HK-2 (cell line): ENCODE results near the gene ST3GAL3.

Experiments used
- DNase-seq: peaks from one replicate; pipeline ENCODE4 v3.0.0-alpha.2; 2018; ENCODE audit not compliant: unreplicated experiment

Gene ST3GAL3

GRCh38 chr1:43963006-43963405, 255.7 kb downstream of the ST3GAL3 start:
- DNase-seq, result no peak

DNA sequence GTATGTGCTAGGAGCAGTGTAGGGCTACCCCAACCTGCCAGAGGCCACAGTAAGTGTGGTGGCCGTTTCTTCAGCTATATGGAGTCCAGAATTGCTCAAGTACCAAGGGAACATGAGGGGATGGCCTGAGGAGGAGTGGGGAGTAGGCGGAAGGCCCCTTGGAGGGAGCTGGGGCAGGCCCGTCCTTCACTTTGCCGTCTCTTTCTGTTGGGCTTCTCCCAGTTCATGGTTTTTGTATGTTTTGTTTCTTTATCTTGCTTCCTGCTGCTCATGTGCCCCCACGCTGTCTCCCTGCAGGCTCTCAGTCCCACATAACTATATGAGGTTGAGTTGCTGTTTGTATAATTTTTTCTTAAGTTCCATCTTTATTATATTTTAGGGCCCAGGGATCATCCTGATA, 256.6 kb downstream of the ST3GAL3 start:
- DNase-seq, result no peak

DNA sequence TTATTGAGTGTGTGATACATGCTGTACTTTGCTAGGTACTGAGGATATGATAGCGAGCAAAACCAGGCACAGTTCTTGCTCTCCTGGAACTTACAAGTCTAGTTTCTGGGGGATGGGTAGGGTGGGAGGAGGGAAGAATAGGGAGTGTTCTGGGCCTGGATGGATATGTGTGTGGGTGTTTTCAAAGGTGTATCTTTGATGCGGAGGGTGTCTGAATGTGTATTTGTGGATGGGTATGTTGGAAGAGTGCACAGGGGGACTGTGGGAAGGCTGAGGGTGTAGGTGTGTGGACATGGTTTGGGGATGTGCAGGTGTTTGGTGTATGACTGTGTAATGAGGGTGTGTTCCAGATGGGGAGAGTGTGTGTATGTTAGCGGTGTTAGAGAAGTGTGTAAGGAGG, 258.0 kb downstream of the ST3GAL3 start:
- no peak for DNase-seq

DNA sequence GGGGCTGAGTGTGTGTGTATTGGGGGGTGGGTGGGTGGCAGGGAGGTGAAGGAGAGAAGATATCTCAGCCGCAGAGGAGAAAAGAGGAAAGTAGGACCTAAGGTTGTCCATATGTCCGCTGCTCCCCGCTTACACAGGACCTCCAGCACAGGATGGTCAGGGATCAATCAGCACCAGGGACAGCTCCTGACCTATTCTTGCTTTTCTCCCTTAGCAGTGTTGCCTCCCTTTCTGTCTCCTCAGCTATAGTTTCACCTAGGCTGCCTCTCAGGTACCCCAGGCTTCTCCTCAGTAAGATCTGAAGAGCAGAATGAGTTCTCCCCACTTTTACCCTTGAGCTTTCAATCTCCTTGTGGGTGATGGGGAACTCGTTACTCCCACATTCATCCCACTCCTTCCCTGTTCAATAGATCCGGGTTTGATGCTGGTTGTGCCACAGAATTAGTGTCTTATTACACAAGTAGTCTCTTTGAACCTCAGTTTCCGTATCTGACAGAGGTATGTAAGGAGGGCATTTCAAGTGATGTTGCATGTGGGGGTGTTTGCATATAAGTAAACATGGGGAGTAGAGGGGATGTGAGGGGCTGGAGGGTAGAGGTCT, 261.1 kb downstream of the ST3GAL3 start:
- peak; percentile 50 for DNase-seq

GRCh38 chr1:43969416-43969745, 262.0 kb downstream of the ST3GAL3 start:
- DNase-seq, result no peak

- DNase-seq, result peak; percentile 97
Observed at GRCh38 chr1:43969746-43970466, 262.6 kb downstream of the ST3GAL3 start, which contains the start of gene DPH2. TSS of gene DPH2 (plus strand) at chr1:43970010. CDS start at chr1:43970176, 166 bp downstream.

- DNase-seq, result no peak
Observed at GRCh38 chr1:43970502-43970901, 263.2 kb downstream of the ST3GAL3 start.

DNA sequence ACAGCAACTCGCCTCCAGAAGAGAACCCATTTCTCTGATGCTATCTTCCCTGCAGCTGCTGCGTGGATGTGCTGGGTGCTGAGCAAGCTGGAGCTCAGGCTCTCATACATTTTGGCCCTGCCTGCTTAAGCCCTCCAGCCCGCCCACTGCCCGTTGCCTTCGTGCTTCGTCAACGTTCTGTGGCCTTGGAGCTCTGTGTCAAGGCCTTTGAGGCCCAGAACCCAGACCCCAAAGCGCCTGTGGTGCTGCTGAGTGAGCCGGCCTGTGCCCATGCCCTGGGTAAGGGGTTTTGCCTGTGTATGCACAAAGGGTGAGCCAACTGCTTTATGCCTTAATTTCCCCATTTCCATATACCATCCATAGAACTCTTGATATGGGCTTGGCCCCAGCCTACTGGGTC, 263.6 kb downstream of the ST3GAL3 start:
- no peak for DNase-seq

- no peak for DNase-seq
Observed at GRCh38 chr1:43971336-43971980, 264.1 kb downstream of the ST3GAL3 start.

DNA sequence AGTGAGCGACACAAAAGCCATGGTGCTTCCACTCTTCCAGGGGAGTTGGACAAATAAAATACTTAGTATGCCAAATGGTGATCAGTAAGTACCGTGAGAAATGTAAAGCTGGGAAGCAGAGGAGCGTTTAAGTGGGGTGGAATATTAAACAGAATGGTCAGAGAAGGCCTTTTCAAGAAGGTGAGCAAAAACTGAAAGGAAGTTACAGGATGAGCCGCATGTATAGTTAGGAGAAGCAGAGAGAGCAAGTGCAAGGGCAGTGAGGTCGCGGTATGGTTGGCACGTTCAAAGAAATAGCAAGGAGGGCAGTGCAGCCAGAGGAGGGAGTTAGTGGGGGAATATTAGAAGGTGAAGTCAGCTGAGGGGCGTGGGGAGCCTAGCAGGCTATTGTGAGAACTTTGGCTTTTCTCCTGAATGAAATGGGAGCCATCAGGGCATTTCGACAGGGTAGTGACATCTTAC, 266.7 kb downstream of the ST3GAL3 start:
- DNase-seq, result no peak

- DNase-seq, result peak; percentile 96
Observed at GRCh38 chr1:43974443-43975248, 267.3 kb downstream of the ST3GAL3 start, which contains the start of gene ATP6V0B. TSS of gene ATP6V0B (plus strand) at chr1:43974960. CDS start at chr1:43975041, 81 bp downstream.

DNA sequence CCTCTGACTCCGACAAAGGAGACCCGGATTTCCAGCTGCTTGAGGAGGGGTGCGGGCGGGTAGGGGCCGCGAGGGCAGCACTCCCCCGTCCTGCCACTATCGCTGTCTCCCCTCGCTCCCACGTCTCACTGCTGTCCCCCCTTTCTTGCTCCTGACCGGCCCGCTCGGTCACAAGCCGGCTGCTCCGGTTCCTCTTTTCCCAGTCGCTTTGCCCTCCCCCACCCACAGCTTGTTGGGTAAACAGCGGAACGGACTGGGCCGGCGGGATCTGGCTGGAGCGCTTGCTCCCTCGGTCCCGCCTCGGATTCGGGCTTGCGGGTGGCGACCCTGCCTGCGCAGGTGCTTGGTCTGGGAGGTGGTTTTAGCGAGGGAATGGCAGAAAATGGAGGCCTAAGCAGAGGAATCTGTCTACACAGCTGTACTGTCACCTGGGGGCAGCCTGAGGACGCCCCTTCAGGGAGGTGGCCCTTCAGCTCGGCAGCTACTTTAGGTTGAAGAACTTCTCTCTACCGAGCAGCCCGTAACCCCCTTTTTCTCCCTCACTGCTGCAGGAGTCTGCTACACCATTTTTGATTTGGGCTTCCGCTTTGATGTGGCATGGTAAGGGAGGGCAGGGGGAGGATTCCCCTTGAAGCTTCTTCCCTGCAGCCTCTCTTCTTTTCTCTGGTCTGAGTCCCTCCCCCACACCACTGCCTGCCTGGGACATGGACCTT, 268.1 kb downstream of the ST3GAL3 start:
- DNase-seq, result peak; percentile 39

DNA sequence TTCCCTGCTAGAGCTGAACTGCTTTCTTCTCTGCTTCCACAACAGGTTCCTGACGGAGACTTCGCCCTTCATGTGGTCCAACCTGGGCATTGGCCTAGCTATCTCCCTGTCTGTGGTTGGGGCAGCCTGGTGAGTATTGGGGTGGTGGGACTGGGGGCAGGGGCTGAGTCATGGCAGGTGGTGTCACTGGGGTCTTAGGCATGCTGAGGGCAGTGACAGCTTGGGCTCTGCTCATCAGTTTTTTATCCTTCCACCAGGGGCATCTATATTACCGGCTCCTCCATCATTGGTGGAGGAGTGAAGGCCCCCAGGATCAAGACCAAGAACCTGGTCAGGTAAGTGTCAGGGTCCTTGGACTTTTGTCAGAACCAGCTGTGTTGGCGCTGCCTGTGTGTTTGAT, 268.7 kb downstream of the ST3GAL3 start:
- no peak for DNase-seq

DNA sequence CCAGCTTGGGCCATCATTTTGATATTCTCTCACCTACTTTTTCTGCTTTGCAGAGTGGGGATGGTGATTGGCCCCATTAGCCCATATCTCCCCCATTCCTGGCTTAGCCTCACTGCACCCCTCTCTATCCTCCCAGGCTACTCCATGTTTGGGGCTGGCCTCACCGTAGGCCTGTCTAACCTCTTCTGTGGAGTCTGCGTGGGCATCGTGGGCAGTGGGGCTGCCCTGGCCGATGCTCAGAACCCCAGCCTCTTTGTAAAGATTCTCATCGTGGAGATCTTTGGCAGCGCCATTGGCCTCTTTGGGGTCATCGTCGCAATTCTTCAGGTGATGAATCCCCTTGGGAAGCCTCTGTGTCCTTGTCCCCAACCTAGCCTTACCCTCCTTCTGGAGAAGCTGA, 269.6 kb downstream of the ST3GAL3 start:
- DNase-seq, result no peak

GRCh38 chr1:43977376-43978263, 270.3 kb downstream of the ST3GAL3 start:
- DNase-seq, result no peak

- no peak for DNase-seq
Observed at GRCh38 chr1:43978264-43978550, 270.9 kb downstream of the ST3GAL3 start.

DNA sequence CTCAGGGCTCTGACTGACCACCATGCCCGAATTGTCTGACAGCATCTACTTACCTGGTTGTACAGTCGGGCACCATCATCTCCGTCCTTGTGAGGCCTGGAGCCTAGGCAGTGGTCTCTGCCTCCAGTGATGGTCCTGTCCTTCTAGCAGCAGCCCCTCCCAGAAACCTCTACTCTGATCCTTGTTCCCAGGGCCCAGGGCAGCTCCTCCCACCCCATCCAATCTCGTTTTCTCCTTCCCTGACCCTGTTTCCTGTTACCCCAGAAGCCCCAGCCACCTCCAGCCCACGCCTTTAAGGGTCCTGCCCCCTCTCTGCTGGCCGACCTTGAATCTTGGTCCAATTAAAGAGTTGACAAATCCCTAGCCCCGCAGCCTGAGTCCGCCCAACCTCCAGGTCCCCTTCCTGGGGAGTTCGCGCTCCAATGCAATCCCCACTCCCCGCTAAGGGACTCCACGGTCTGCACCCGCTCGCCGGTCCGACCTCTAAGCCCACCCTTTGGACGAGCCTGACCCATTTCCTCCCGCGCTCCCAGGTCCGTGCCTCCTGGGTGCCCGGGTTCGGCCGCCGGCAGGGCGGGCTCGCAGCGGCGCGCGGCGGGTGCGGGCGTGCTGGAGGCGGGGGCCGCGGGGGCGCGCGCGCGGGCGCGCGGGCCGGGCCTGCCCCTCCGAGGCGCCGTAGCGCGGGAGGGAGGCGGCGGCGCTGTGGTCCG, 271.4 kb downstream of the ST3GAL3 start, which contains the start of gene B4GALT2:
Gene B4GALT2 (plus strand): TSS at position 660 of the 710 bp plus-strand sequence. CDS start 1,951 bp downstream, outside the sequence.
- peak; percentile 44 for DNase-seq

DNA sequence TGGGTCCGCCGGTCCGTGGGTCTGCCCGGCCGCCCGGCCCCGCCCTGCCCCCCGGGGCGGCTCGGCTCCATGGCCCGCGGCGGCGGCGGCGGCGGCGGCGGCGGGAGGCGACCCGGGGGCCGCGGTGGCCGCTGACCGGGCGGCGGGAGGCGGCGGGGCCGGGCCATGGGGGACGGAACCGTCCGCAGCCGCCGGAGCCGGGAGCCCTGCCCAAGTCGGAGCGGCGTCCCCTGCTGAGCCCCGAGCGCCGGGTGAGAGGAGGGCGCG, 271.9 kb downstream of the ST3GAL3 start:
- no peak for DNase-seq

- peak; percentile 68 for DNase-seq
Observed at GRCh38 chr1:43979528-43980254, 272.4 kb downstream of the ST3GAL3 start.
